Mucosa of descending colon (tissue), 3 donors: Measurements from ENCODE around the gene CC2D2B. TPM values are rescaled to one million over a fixed set of nuclear protein-coding genes. Genes with fewer than 3 reads are reported as not detected.

ENCODE experiments used
- ATAC-seq: fragments of 200-7000 bp; cut with Tn5 transposase; one replicate; pipeline ENCODE4 v1.9.1; 2020; ENCODE audit warnings: mild to moderate bottlenecking, moderate library complexity
- DNase-seq, 3 donors: peaks; one replicate each; pipeline ENCODE4 v3.0.0-alpha.2; 2020
- H3K36me3 ChIP-seq: fragments of 200-600 bp; one replicate; pipeline ENCODE4 v1.8.0; 2021; ENCODE audit warnings: low read depth, mild to moderate bottlenecking
- H3K4me1 ChIP-seq: fragments of 200-600 bp; one replicate; pipeline ENCODE4 v1.8.0; 2021; ENCODE audit warnings: low read depth, mild to moderate bottlenecking
- H3K4me3 ChIP-seq: fragments of 200-600 bp; one replicate; pipeline ENCODE4 v1.8.0; 2021; ENCODE audit warnings: mild to moderate bottlenecking
- H3K9me3 ChIP-seq: fragments of 200-600 bp; one replicate; pipeline ENCODE4 v1.8.0; 2021; ENCODE audit warnings: mild to moderate bottlenecking
- intact Hi-C, 2 donors: fragments of 100-400 bp; cut with DNase I in 1 of 2; cut with micrococcal nuclease in 1 of 2; formaldehyde crosslinking; loops; one replicate each; pipeline versions ENCODE4 v1.11.0 to v1.11.1; 2022; cut with DNase I, micrococcal nuclease
- microRNA-seq: library from miRNA; unstranded; fragments of <30 nt; microRNA quantifications from one replicate; pipeline ENCODE4, GENCODE V29; 2019
- total RNA-seq, 3 donors: library from RNA; stranded (reverse); fragmentation: NEBNext Ultra II Directional in 2 of 3; extraction: Animal tissue kit (Norgen Biotek cat#: 25700) in 2 of 3; gene quantifications; one replicate each; pipeline versions ENCODE4 v1.2.1 to v1.2.4, GENCODE V29; 2021 to 2023
- TF ChIP-seq, protein P1 (sequence below): fragments of 200-600 bp; IDR thresholded peaks from one replicate; pipeline ENCODE4 v1.8.0; 2022; ENCODE audit warnings: antibody characterized with exemption, mild to moderate bottlenecking
- donor health status: DM: no; HTN: no; CAD: no; lungs with moderate emphysema.
- donor health status: DM: no; HTN: no; CAD: no.
- donor health status: DM: no; HTN: yes; CAD: no.

The CC2D2B gene
- total RNA-seq, 3 donors from 2014 or later, result 0.41 to 1.7 (median 0.75) TPM

GRCh38 chr10:96082153-96082552 is 174.4 kb downstream of the CC2D2B start:
- Histone ChIP-seq H3K36me3 (no peaks in the 10 kb centered on the region), H3K4me3 (no peak overlapping the region), H3K4me1 (no peaks in the 10 kb centered on the region), H3K9me3 (no peaks in the 10 kb centered on the region)
- TF ChIP-seq, protein P1, sequence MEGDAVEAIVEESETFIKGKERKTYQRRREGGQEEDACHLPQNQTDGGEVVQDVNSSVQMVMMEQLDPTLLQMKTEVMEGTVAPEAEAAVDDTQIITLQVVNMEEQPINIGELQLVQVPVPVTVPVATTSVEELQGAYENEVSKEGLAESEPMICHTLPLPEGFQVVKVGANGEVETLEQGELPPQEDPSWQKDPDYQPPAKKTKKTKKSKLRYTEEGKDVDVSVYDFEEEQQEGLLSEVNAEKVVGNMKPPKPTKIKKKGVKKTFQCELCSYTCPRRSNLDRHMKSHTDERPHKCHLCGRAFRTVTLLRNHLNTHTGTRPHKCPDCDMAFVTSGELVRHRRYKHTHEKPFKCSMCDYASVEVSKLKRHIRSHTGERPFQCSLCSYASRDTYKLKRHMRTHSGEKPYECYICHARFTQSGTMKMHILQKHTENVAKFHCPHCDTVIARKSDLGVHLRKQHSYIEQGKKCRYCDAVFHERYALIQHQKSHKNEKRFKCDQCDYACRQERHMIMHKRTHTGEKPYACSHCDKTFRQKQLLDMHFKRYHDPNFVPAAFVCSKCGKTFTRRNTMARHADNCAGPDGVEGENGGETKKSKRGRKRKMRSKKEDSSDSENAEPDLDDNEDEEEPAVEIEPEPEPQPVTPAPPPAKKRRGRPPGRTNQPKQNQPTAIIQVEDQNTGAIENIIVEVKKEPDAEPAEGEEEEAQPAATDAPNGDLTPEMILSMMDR, result no peak
- DNase-seq, result no peak
- intact Hi-C loops, result no loop called here
- ATAC-seq, result no peak

Small RNAs within 50 kb of the gene (microRNA-seq; reads per million reads assigned to microRNA genes)
- 16.5 reads per million, percentile 40 among the genes with 10 or more reads in this experiment for gene MIR3157

Other genes starting within 250 kb of the CC2D2B start
- 10 to 100 TPM; 20.7 to 35.4 (median 31.6) TPM for gene TCTN3, start 214.0 kb upstream of the CC2D2B start, total RNA-seq
- gene ENTPD1, start 151.8 kb upstream of the CC2D2B start, total RNA-seq, result 10 to 100 TPM in 1 of 3 donors, 1 to 10 TPM in 2; 7.1 to 20.3 (median 7.2) TPM
- gene CCNJ, start 135.6 kb downstream of the CC2D2B start, total RNA-seq, result 1 to 10 TPM; 6.0 to 7.8 (median 6.9) TPM
- gene ZNF518A, start 222.3 kb downstream of the CC2D2B start, total RNA-seq, result 10 to 100 TPM; 32.0 to 52.2 (median 34.0) TPM